Neuronal stem cell (in vitro differentiated cells): Measurements from ENCODE around the gene PEX12.

ENCODE experiments used
- DNase-seq: peaks from one replicate; pipeline ENCODE4 v3.0.0-alpha.2; 2013; ENCODE audit warnings: low spot score
- H2AFZ ChIP-seq: one replicate; pipeline ENCODE4 v1.6.1; 2013; ENCODE audit warnings: mild to moderate bottlenecking, low read length, inconsistent platforms
- H2AK5ac ChIP-seq: 2 replicates; pipeline ENCODE4 v1.6.1; 2013; ENCODE audit warnings: low read depth, mild to moderate bottlenecking, inconsistent platforms, low read length, moderate library complexity, mixed read lengths
- H2BK120ac ChIP-seq: 2 replicates; pipeline ENCODE4 v1.6.1; 2013; ENCODE audit warnings: low read depth, mild to moderate bottlenecking, inconsistent platforms, low read length, moderate library complexity, mixed read lengths
- H2BK12ac ChIP-seq: one replicate; pipeline ENCODE4 v1.6.1; 2013; ENCODE audit warnings: low read length, inconsistent platforms
- H2BK15ac ChIP-seq: 2 replicates; pipeline ENCODE4 v1.6.1; 2013; ENCODE audit warnings: mild to moderate bottlenecking, low read length, inconsistent platforms, mixed read lengths
- H2BK5ac ChIP-seq: one replicate; pipeline ENCODE4 v1.6.1; 2013; ENCODE audit warnings: inconsistent platforms, mild to moderate bottlenecking, low read length, moderate library complexity
- H3K14ac ChIP-seq: one replicate; pipeline ENCODE4 v1.6.1; 2013; ENCODE audit warnings: low read length, inconsistent platforms
- H3K18ac ChIP-seq: 2 replicates; pipeline ENCODE4 v1.6.1; 2013; ENCODE audit warnings: low read length, inconsistent platforms
- H3K23ac ChIP-seq: 2 replicates; pipeline ENCODE4 v1.6.1; 2013; ENCODE audit warnings: low read depth, mild to moderate bottlenecking, mixed read lengths, low read length, inconsistent platforms; ENCODE audit not compliant: poor library complexity
- H3K27ac ChIP-seq: replicated peaks from 3 replicates; pipeline ENCODE4 v1.5.1; 2013; ENCODE audit warnings: low read length, inconsistent platforms
- H3K27me3 ChIP-seq, 3 experiments: 2 replicates each; pipeline ENCODE4 v1.6.1; 2013; ENCODE audit warnings: low read length in 3 of 3, mild to moderate bottlenecking in 2 of 3, inconsistent platforms in 1 of 3, low read depth in 1 of 3, mixed read lengths in 1 of 3, moderate library complexity in 1 of 3; ENCODE audit not compliant: control insufficient read depth in 3 of 3, insufficient read depth in 3 of 3
- H3K36me3 ChIP-seq, 2 donors: replicated peaks in 1 of 2; 2 replicates each; pipeline ENCODE4 v1.6.1; 2013; ENCODE audit warnings: low read length in 2 of 2; ENCODE audit not compliant: control insufficient read depth in 2 of 2, insufficient read depth in 2 of 2
- H3K4ac ChIP-seq: 2 replicates; pipeline ENCODE4 v1.6.1; 2013; ENCODE audit warnings: inconsistent platforms, mild to moderate bottlenecking, low read length, moderate library complexity
- H3K4me1 ChIP-seq, 2 donors: 1 replicate in 1 of 2; 2 replicates in 1 of 2; pipeline ENCODE4 v1.6.1; 2013; ENCODE audit warnings: low read length in 2 of 2, low read depth in 1 of 2; ENCODE audit not compliant: control insufficient read depth in 2 of 2, insufficient read depth in 1 of 2
- H3K4me2 ChIP-seq: one replicate; pipeline ENCODE4 v1.6.1; 2013; ENCODE audit warnings: mild to moderate bottlenecking, low read length, inconsistent platforms; ENCODE audit not compliant: insufficient read depth, poor library complexity, severe bottlenecking
- H3K4me3 ChIP-seq, 2 donors: 2 replicates each; pipeline ENCODE4 v1.5.1; 2013; ENCODE audit warnings: low read length in 2 of 2, mild to moderate bottlenecking in 2 of 2, inconsistent platforms in 1 of 2, moderate library complexity in 1 of 2
- H3K79me1 ChIP-seq: one replicate; pipeline ENCODE4 v1.6.1; 2013; ENCODE audit warnings: low read depth, mild to moderate bottlenecking, inconsistent platforms, low read length, moderate library complexity
- H3K9ac ChIP-seq: one replicate; pipeline ENCODE4 v1.6.1; 2013; ENCODE audit warnings: mild to moderate bottlenecking, low read depth, low read length, inconsistent platforms; ENCODE audit not compliant: poor library complexity
- H3K9me3 ChIP-seq, 2 donors: replicated peaks in 1 of 2; 2 replicates each; pipeline versions ENCODE3 to v1.6.1; 2013; ENCODE audit warnings: low read length in 2 of 2, mild to moderate bottlenecking in 2 of 2, inconsistent platforms in 1 of 2, low read depth in 1 of 2, mixed read lengths in 1 of 2, moderate library complexity in 1 of 2; ENCODE audit not compliant: control insufficient read depth in 2 of 2, insufficient read depth in 1 of 2
- H4K8ac ChIP-seq: one replicate; pipeline ENCODE4 v1.6.1; 2013; ENCODE audit warnings: low read depth, mild to moderate bottlenecking, inconsistent platforms, low read length, moderate library complexity
- H4K91ac ChIP-seq: one replicate; pipeline ENCODE4 v1.6.1; 2013; ENCODE audit warnings: low read length, low read depth, mild to moderate bottlenecking, inconsistent platforms; ENCODE audit not compliant: poor library complexity
- WGBS, 2 donors: extraction: QIAGEN DNeasy Blood & Tissue Kit; methylation state at CpG; one replicate each; pipeline ENCODE4 v1.1.7; 2013; ENCODE audit warnings: missing lambda C conversion rate in 2 of 2, mixed read lengths in 1 of 2; ENCODE audit not compliant: insufficient read length in 2 of 2, insufficient replicate concordance in 1 of 2; ENCODE audit errors: extremely low coverage in 2 of 2; 5-methylcytosine and 5-hydroxymethylcytosine counted together

PEX12 gene

DNA sequence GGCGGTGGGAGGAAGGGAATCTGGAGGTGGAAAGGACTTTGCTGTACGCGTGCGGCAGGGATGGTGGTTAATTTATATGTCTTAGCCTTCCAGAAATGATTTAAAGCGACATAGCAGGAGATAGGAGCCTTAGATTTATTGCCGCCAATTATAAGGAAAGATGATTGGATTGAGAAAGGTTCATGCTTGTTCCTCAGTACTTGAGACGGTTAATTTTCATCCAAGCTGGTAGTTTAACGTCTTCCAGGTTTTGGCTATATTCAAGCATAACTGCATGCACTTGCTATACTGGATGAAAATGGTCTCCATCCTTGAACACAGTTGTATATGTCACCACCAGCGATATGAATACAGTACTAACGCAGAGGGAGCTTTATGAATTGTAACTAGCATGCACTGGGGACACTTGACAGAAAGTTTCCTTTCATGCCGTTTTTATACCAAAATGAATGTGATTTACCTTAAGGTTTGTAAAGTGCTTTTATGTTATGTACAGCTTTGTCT is 610 bp upstream of the PEX12 start:
- Histone ChIP-seq H3K9ac (peak overlapping the region; percentile 80), H2BK120ac (no peak overlapping the region), H2AK5ac (no peak overlapping the region), H3K9me3 (no peaks in the 10 kb centered on the region), H3K27ac (peak overlapping the region; percentile 73), H3K4me2 (peak overlapping the region; percentile 39), H3K18ac (peak overlapping the region; percentile 92), H2BK12ac (no peak overlapping the region), H3K4me1 (peaks cover 2 to 5% of the 10 kb centered on the region in 2 donors), H2BK5ac (no peak overlapping the region), H2AFZ (peak overlapping the region; percentile 88), H3K79me1 (peaks cover 2% of the 10 kb centered on the region), H3K14ac (no peak overlapping the region), H3K4me3 (peak overlapping the region; percentile 69 to 97), H3K4ac (no peak overlapping the region), H2BK15ac (no peak overlapping the region), H4K8ac (no peak overlapping the region), H3K36me3 (peaks cover 7 to 28% of the 10 kb centered on the region in 2 donors), H3K23ac (no peak overlapping the region), H4K91ac (no peak overlapping the region), H3K27me3 (no peaks in the 10 kb centered on the region)
- no CpG with 5 or more reads among the region's 11 CpGs for WGBS, 2 donors
- DNase-seq = no peak

DNA sequence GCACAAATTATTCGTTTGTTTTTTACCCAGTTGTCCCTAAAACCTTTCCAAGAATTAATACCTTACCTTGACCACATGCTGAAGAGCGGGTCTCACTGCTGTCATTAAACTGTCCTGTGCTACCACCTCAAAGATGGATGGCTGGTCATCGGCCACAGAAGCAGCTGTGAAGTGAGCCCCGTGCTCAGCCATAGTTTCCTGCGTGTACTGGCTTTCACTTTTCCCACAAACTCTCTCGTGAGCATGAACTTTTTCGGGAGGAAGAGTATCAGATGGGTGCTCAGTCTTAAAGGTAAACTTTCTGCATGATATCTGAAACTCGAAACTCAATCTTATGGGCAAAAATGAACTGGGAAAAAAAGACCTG is 558 bp downstream of the PEX12 start:
- no CpG with 5 or more reads among the region's 8 CpGs for WGBS, 2 donors
- Histone ChIP-seq H3K9me3 (no peaks in the 10 kb centered on the region), H3K9ac (peak overlapping the region; percentile 60), H3K18ac (no peak overlapping the region), H3K4ac (no peak overlapping the region), H3K4me3 (peak overlapping the region; percentile 69 to 97), H3K4me2 (peak overlapping the region; percentile 87), H3K36me3 (peaks cover 9 to 37% of the 10 kb centered on the region in 2 donors), H3K14ac (no peak overlapping the region), H4K8ac (no peak overlapping the region), H3K27ac (no peak overlapping the region), H2BK5ac (no peak overlapping the region), H2BK12ac (no peak overlapping the region), H2BK15ac (no peak overlapping the region), H2AK5ac (no peak overlapping the region), H2BK120ac (no peak overlapping the region), H3K23ac (peak overlapping the region; percentile 89), H3K79me1 (peaks cover 2% of the 10 kb centered on the region), H4K91ac (no peak overlapping the region), H3K27me3 (no peaks in the 10 kb centered on the region), H3K4me1 (peaks cover 2 to 5% of the 10 kb centered on the region in 2 donors), H2AFZ (peak overlapping the region; percentile 88)
- DNase-seq = no peak

DNA sequence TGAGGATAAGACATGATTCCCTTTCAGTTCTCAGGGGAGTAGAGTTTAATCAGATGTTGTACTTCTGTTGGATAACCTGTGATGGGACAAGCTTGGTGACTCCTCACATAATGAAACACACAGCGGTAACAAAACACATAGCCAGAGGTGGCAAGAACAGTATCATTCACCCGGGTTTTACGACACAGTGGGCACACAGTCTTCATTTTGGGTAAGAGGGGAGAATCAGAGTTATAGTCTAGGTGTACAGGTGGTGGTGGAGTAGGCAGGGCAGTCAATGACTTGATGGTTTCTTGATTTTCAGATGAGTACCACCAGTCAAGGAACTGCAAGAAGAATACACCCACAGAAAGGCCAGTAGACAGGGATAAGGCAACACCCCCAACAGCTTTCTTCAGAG is 2.6 kb downstream of the PEX12 start:
- Histone ChIP-seq H4K8ac (no peak overlapping the region), H3K18ac (no peak overlapping the region), H3K9ac (no peak overlapping the region), H3K36me3 (peaks cover 9 to 40% of the 10 kb centered on the region in 2 donors), H3K23ac (no peak overlapping the region), H2BK15ac (no peak overlapping the region), H2AFZ (no peak overlapping the region), H3K14ac (no peak overlapping the region), H3K4me1 (peaks cover 2 to 5% of the 10 kb centered on the region in 2 donors), H3K27ac (no peak overlapping the region), H3K4me3 (no peak overlapping the region), H3K4me2 (no peak overlapping the region), H3K79me1 (peaks cover 2% of the 10 kb centered on the region), H2BK12ac (no peak overlapping the region), H2AK5ac (no peak overlapping the region), H3K27me3 (no peaks in the 10 kb centered on the region), H2BK5ac (no peak overlapping the region), H3K4ac (no peak overlapping the region), H2BK120ac (no peak overlapping the region), H4K91ac (no peak overlapping the region), H3K9me3 (no peaks in the 10 kb centered on the region)
- DNase-seq = no peak
- WGBS, 2 donors = no CpG with 5 or more reads among the region's 3 CpGs

GRCh38 chr17:35569405-35569804 is 9.0 kb downstream of the PEX12 start:
- Histone ChIP-seq H3K18ac (no peak overlapping the region), H3K79me1 (peaks cover 2% of the 10 kb centered on the region), H3K14ac (no peak overlapping the region), H2BK5ac (no peak overlapping the region), H4K91ac (no peak overlapping the region), H3K36me3 (peaks cover 2 to 23% of the 10 kb centered on the region in 2 donors), H2BK12ac (no peak overlapping the region), H2BK120ac (no peak overlapping the region), H3K9ac (no peak overlapping the region), H3K23ac (no peak overlapping the region), H3K4me2 (no peak overlapping the region), H3K4ac (no peak overlapping the region), H3K9me3 (no peaks in the 10 kb centered on the region), H2BK15ac (no peak overlapping the region), H3K4me1 (peaks cover 3 to 11% of the 10 kb centered on the region in 2 donors), H3K4me3 (peak overlapping the region in 1 of 2 donors; percentile 12), H2AK5ac (no peak overlapping the region), H3K27me3 (peaks cover 0 to 9% (median 0%) of the 10 kb centered on the region in 3 experiments), H4K8ac (no peak overlapping the region), H3K27ac (no peak overlapping the region), H2AFZ (no peak overlapping the region)
- DNase-seq = no peak
- whole genome bisulfite sequencing, 2 donors = no CpG with 5 or more reads among the region's 2 CpGs
